Ishikawa (cell line): ENCODE results near the gene MCL1.

Experiments
- CEBPB ChIP-seq: IDR thresholded peaks from 2 replicates; pipeline ENCODE4 v1.6.1; 2012
- CREB1 ChIP-seq: IDR thresholded peaks from 2 replicates; pipeline ENCODE4 v1.6.1; 2012; ENCODE audit warnings: low read depth
- EGR1 ChIP-seq: IDR thresholded peaks from 2 replicates; pipeline ENCODE4 v1.6.1; 2012
- EP300 ChIP-seq: IDR thresholded peaks from 2 replicates; pipeline ENCODE4 v1.6.1; 2012; ENCODE audit warnings: borderline replicate concordance
- FOXM1 ChIP-seq: IDR thresholded peaks from 2 replicates; pipeline ENCODE4 v1.6.1; 2012; ENCODE audit warnings: low read depth, borderline replicate concordance
- MAX ChIP-seq: IDR thresholded peaks from 2 replicates; pipeline ENCODE4 v1.6.1; 2012
- NFIC ChIP-seq: IDR thresholded peaks from 2 replicates; pipeline ENCODE4 v1.6.1; 2012
- RAD21 ChIP-seq: IDR thresholded peaks from 2 replicates; pipeline ENCODE4 v1.6.1; 2012; ENCODE audit warnings: low read depth
- REST ChIP-seq: IDR thresholded peaks from 2 replicates; pipeline ENCODE4 v1.6.1; 2012; ENCODE audit warnings: low read depth, mild to moderate bottlenecking
- TAF1 ChIP-seq: IDR thresholded peaks from 2 replicates; pipeline ENCODE4 v1.6.1; 2012; ENCODE audit warnings: low read depth, mild to moderate bottlenecking
- TCF12 ChIP-seq: IDR thresholded peaks from 2 replicates; pipeline ENCODE4 v1.6.1; 2012; ENCODE audit warnings: low read depth
- TEAD4 ChIP-seq: IDR thresholded peaks from 2 replicates; pipeline ENCODE4 v1.6.1; 2012
- USF1 ChIP-seq: IDR thresholded peaks from 2 replicates; pipeline ENCODE4 v1.6.1; 2012
- YY1 ChIP-seq: IDR thresholded peaks from 2 replicates; pipeline ENCODE4 v1.6.1; 2012; ENCODE audit warnings: low read depth
- ZBTB7A ChIP-seq: IDR thresholded peaks from 2 replicates; pipeline ENCODE4 v1.6.1; 2012; ENCODE audit warnings: low read depth

Gene MCL1

GRCh38 chr1:150579110-150579944, at the start of gene MCL1:
TSS of gene MCL1 (minus strand) at chr1:150579610. CDS start at chr1:150579530, 80 bp downstream.
- TF ChIP-seq RAD21 (peak; percentile 8; the same call in 1 of the 2 replicates), REST (no peak), FOXM1 (no peak), USF1 (0 out of 2 replicates have a peak, but pooled peaks have one; percentile 17), TAF1 (peak; percentile 99), CREB1 (no peak), MAX (peak; percentile 12; the same call in 1 of the 2 replicates), TCF12 (peak; percentile 59), NFIC (0 out of 2 replicates have a peak, but pooled peaks have one; percentile 13), YY1 (peak; percentile 76), ZBTB7A (peak; percentile 75; the same call in 1 of the 2 replicates), CEBPB (no peak), EP300 (no peak)

GRCh38 chr1:150628766-150629114, 49.3 kb upstream of the MCL1 start:
- TF ChIP-seq RAD21: no peak
- peak; percentile 47 for TF ChIP-seq ZBTB7A

- TF ChIP-seq EP300: no peak
- no peak for TF ChIP-seq YY1
- TF ChIP-seq EGR1: no peak
- TF ChIP-seq MAX: no peak
- no peak for TF ChIP-seq TAF1
- no peak for TF ChIP-seq CREB1
- no peak for TF ChIP-seq FOXM1
- no peak for TF ChIP-seq REST
- no peak for TF ChIP-seq USF1
- TF ChIP-seq TEAD4: no peak
- no peak for TF ChIP-seq TCF12
- no peak for TF ChIP-seq NFIC
- TF ChIP-seq ZBTB7A: no peak
- no peak for TF ChIP-seq RAD21
- TF ChIP-seq CEBPB: no peak
These were observed 48.5 kb upstream of the MCL1 start for GRCh38 chr1:150627826-150628410.

- TF ChIP-seq REST: no peak
- no peak for TF ChIP-seq CEBPB
- no peak for TF ChIP-seq MAX
- no peak for TF ChIP-seq TEAD4
- no peak for TF ChIP-seq YY1
- no peak for TF ChIP-seq TCF12
- no peak for TF ChIP-seq NFIC
- no peak for TF ChIP-seq USF1
- no peak for TF ChIP-seq EGR1
- TF ChIP-seq TAF1: no peak
- TF ChIP-seq FOXM1: no peak
- TF ChIP-seq EP300: no peak
These were observed 46.7 kb upstream of the MCL1 start for GRCh38 chr1:150626150-150626549.
